GM04504 (cell line): ENCODE measurements around the gene SPOCD1.
"Not testable (repeated sequence)": the region's sequence is repeated elsewhere in the genome, so short reads cannot be mapped to it uniquely, and the experiment has no call there.

Experiments used
- DNase-seq: peaks from one replicate; pipeline ENCODE4 v3.0.0-alpha.2; 2012; ENCODE audit warnings: low read depth

Gene SPOCD1

GRCh38 chr1:31828926-31829690, 13.3 kb upstream of the SPOCD1 start:
- no peak for DNase-seq

- DNase-seq, result no peak
Measured at GRCh38 chr1:31828341-31828740, 12.5 kb upstream of the SPOCD1 start.

- DNase-seq, result no peak
Measured at GRCh38 chr1:31823780-31824179, 8.0 kb upstream of the SPOCD1 start.

- DNase-seq, result no peak
Measured at GRCh38 chr1:31822766-31823165, 6.9 kb upstream of the SPOCD1 start.

- DNase-seq, result not testable (repeated sequence)
Measured at GRCh38 chr1:31820196-31820595, 4.4 kb upstream of the SPOCD1 start.

- no peak for DNase-seq
Measured at GRCh38 chr1:31818206-31818605, 2.4 kb upstream of the SPOCD1 start.

GRCh38 chr1:31816947-31817346, 1.1 kb upstream of the SPOCD1 start:
- DNase-seq, result not testable (repeated sequence)

GRCh38 chr1:31816501-31816900, 679 bp upstream of the SPOCD1 start:
- DNase-seq, result not testable (repeated sequence)

- no peak for DNase-seq
Measured at GRCh38 chr1:31815307-31815645, 546 bp downstream of the SPOCD1 start.

GRCh38 chr1:31814631-31815306, 1.1 kb downstream of the SPOCD1 start:
- DNase-seq, result no peak

GRCh38 chr1:31814041-31814511, 1.7 kb downstream of the SPOCD1 start:
- no peak for DNase-seq

- DNase-seq, result no peak
Measured at GRCh38 chr1:31812158-31812829, 3.5 kb downstream of the SPOCD1 start.

- DNase-seq, result no peak
Measured at GRCh38 chr1:31811605-31812004, 4.2 kb downstream of the SPOCD1 start.

GRCh38 chr1:31809698-31810097, 6.1 kb downstream of the SPOCD1 start:
- no peak for DNase-seq

- no peak for DNase-seq
Measured at GRCh38 chr1:31807273-31808048, 8.4 kb downstream of the SPOCD1 start.

- no peak for DNase-seq
Measured at GRCh38 chr1:31805318-31805717, 10.5 kb downstream of the SPOCD1 start.

- DNase-seq, result no peak
Measured at GRCh38 chr1:31804098-31804497, 11.7 kb downstream of the SPOCD1 start.

- DNase-seq, result no peak
Measured at GRCh38 chr1:31803610-31804009, 12.2 kb downstream of the SPOCD1 start.

- no peak for DNase-seq
Measured at GRCh38 chr1:31802190-31803150, 13.4 kb downstream of the SPOCD1 start.

- DNase-seq, result no peak
Measured at GRCh38 chr1:31801458-31801857, 14.4 kb downstream of the SPOCD1 start.

- no peak for DNase-seq
Measured at GRCh38 chr1:31800674-31800967, 15.2 kb downstream of the SPOCD1 start.
